Skeletal muscle satellite cell (primary cell): ENCODE measurements around the gene SELENOH.

ENCODE experiments used
- H3K27me3 ChIP-seq: 2 replicates; pipeline ENCODE4 v1.7.0; 2013; ENCODE audit warnings: low read length; ENCODE audit not compliant: control insufficient read depth, insufficient read depth
- H3K36me3 ChIP-seq: 2 replicates; pipeline ENCODE4 v1.7.0; 2013; ENCODE audit warnings: mild to moderate bottlenecking, control low read depth, low read length; ENCODE audit not compliant: insufficient read depth
- H3K4me1 ChIP-seq: 2 replicates; pipeline ENCODE4 v1.7.0; 2013; ENCODE audit warnings: low read length; ENCODE audit not compliant: control insufficient read depth, insufficient read depth
- H3K4me2 ChIP-seq: 2 replicates; pipeline ENCODE4 v1.7.0; 2013; ENCODE audit warnings: mild to moderate bottlenecking, low read length
- H3K4me3 ChIP-seq: 2 replicates; pipeline ENCODE4 v1.7.0; 2013; ENCODE audit warnings: low read length
- H3K9ac ChIP-seq: 2 replicates; pipeline ENCODE4 v1.7.0; 2013; ENCODE audit warnings: mild to moderate bottlenecking, low read depth, low read length, moderate library complexity
- H3K9me3 ChIP-seq: replicated peaks from 2 replicates; pipeline ENCODE4 v1.7.0; 2013; ENCODE audit warnings: mild to moderate bottlenecking, control low read depth, low read length

SELENOH gene

GRCh38 chr11:57751676-57752253, 10.5 kb downstream of the SELENOH start, which contains the start of gene BTBD18:
Gene BTBD18 (minus strand): TSS chr11:57751819. CDS start chr11:57751188, 631 bp downstream.
- no peak within 1 kb of the TSS for H3K4me3 ChIP-seq
- H3K4me2 ChIP-seq = no peak within 1 kb of the TSS
- H3K4me1 ChIP-seq = no peaks in the 10 kb centered on the region
- H3K9ac ChIP-seq = no peak within 1 kb of the TSS
- no peaks in the 10 kb centered on the region for H3K36me3 ChIP-seq
- H3K9me3 ChIP-seq = no peaks in the 10 kb centered on the region
- no peaks in the 10 kb centered on the region for H3K27me3 ChIP-seq

DNA sequence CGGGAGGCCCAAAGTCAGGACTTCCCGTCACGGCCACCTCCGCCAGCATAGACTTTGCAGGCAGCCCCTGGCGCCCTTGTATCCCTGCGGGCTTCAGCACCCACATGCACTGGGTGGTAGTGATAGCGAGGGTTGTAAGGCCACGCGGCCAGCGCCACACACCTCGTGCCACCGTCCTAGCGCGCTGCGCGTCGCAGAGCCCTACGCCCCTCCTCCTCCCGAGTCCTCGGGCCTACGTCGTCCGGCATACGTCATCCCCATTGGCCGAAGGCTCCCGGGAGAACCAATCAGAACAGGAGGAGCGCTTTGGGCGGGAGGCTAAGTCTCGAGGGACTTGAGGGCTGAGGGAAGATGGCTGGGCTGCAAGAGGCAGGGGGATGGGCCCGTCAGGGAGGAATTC, 11.7 kb downstream of the SELENOH start:
- Histone ChIP-seq H3K4me1 (no peaks in the 10 kb centered on the region), H3K4me3 (no peak overlapping the region), H3K36me3 (no peaks in the 10 kb centered on the region), H3K27me3 (no peaks in the 10 kb centered on the region), H3K9me3 (no peaks in the 10 kb centered on the region), H3K4me2 (no peak overlapping the region), H3K9ac (no peak overlapping the region)

DNA sequence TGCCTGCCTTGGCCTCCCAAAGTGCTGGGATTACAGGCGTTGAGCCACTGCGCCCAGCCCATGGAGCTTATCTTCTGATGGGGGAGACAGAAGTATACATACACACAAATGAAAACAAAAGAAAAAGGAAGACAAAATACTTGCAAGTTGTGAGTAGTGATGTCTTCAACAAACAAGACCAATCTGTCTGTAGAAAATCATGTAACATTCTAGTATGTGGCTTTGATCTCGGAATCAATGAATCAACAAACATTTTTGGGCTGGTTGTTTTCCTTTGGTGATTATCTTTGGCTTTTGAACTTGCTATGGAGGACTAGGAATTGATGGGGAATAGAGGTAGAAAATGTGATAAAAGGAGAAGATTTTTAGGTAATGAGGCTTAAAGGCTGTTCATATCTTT, 16.9 kb downstream of the SELENOH start:
- Histone ChIP-seq H3K27me3 (no peaks in the 10 kb centered on the region), H3K36me3 (no peaks in the 10 kb centered on the region), H3K9me3 (no peaks in the 10 kb centered on the region), H3K4me1 (peaks cover 3% of the 10 kb centered on the region), H3K9ac (no peak overlapping the region), H3K4me2 (no peak overlapping the region), H3K4me3 (no peak overlapping the region)

DNA sequence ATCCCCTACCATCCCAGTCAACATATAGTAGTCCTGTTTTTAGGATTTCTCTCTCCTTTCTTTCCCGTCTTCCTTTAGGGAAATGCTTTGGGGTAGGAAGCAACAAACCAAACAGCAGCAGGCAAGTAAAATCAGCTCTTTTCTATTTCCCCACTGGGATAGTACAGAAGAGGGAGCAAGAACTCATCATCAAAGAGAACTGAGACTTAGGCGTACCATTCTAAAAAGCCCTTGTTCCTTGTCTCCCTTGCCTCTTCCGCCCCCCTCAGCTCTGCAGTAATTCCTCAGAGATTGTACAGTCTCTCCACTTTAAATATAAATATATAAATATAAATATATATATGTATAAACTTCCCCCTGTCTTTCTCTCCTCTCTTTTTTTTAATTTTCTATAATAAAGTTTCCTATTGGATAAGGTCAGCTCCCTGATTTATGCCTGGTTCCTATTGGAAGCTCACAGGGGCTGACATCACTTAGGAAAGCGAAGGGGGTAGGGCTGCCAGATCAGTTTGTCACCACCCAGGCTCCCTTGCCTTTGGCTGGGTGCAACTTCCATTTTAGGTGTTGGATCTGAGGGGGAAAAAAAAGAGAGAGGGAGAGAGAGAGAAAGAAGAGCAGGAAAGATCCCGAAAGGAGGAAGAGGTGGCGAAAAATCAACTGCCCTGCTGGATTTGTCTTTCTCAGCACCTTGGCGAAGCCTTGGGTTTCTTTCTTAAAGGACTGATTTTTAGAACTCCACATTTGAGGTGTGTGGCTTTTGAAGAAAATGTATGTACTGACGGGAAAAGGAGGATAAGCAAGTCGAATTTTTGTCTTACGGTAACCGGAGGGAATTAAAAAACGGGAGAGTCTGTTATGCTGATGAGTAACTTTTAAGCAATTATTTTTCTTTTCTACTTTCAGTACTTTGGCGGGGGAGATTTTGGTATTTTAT, 20.3 kb downstream of the SELENOH start, which contains the start of gene CTNND1:
TSS of gene CTNND1 (plus strand) at position 502 of the 934 bp plus-strand sequence. CDS start 29,677 bp downstream, outside the sequence.
- Histone ChIP-seq H3K4me3 (peak within 1 kb of the TSS; percentile 89), H3K4me2 (peak within 1 kb of the TSS; percentile 84), H3K36me3 (no peaks in the 10 kb centered on the region), H3K4me1 (peaks cover 21% of the 10 kb centered on the region), H3K9ac (peak within 1 kb of the TSS; percentile 97), H3K27me3 (no peaks in the 10 kb centered on the region), H3K9me3 (no peaks in the 10 kb centered on the region)

- Histone ChIP-seq H3K4me2 (peak overlapping the region; percentile 84), H3K4me1 (peaks cover 21% of the 10 kb centered on the region), H3K9me3 (no peaks in the 10 kb centered on the region), H3K9ac (peak overlapping the region; percentile 97), H3K36me3 (no peaks in the 10 kb centered on the region), H3K4me3 (peak overlapping the region; percentile 89), H3K27me3 (no peaks in the 10 kb centered on the region)
These were observed 21.1 kb downstream of the SELENOH start for GRCh38 chr11:57762235-57762861.

DNA sequence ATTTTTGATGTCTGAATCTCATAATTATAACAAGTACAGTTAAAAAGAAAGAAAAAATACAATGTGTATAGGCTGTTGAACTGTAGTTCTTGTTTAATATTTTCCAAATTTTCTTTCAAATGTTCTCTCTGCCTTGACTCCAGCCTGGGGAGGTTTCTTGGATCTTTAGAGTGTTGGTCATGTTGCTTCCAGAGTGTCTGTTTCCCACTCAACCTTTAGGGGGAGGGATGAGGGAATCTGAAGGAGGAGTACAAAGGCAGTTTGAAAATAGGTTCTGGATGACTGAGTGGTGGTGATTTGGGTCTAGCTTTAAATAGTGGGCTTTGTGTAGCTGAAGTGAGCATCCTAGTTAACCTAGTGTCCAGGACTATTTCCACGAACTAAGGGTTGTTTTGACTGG, 22.3 kb downstream of the SELENOH start:
- H3K4me3 ChIP-seq = peak overlapping the region; percentile 89
- H3K4me1 ChIP-seq = peaks cover 21% of the 10 kb centered on the region
- H3K36me3 ChIP-seq = no peaks in the 10 kb centered on the region
- peak overlapping the region; percentile 97 for H3K9ac ChIP-seq
- H3K27me3 ChIP-seq = no peaks in the 10 kb centered on the region
- H3K4me2 ChIP-seq = peak overlapping the region; percentile 84
- no peaks in the 10 kb centered on the region for H3K9me3 ChIP-seq

- Histone ChIP-seq H3K27me3 (no peaks in the 10 kb centered on the region), H3K4me3 (peak overlapping the region; percentile 89), H3K36me3 (no peaks in the 10 kb centered on the region), H3K9ac (peak overlapping the region; percentile 97), H3K4me1 (peaks cover 21% of the 10 kb centered on the region), H3K9me3 (no peaks in the 10 kb centered on the region), H3K4me2 (peak overlapping the region; percentile 84)
These were observed 22.7 kb downstream of the SELENOH start for GRCh38 chr11:57764021-57764420.

GRCh38 chr11:57764566-57764965, 23.3 kb downstream of the SELENOH start:
- no peaks in the 10 kb centered on the region for H3K9me3 ChIP-seq
- peak overlapping the region; percentile 89 for H3K4me3 ChIP-seq
- no peaks in the 10 kb centered on the region for H3K27me3 ChIP-seq
- H3K4me2 ChIP-seq = peak overlapping the region; percentile 84
- peak overlapping the region; percentile 97 for H3K9ac ChIP-seq
- H3K36me3 ChIP-seq = no peaks in the 10 kb centered on the region
- H3K4me1 ChIP-seq = peaks cover 21% of the 10 kb centered on the region

DNA sequence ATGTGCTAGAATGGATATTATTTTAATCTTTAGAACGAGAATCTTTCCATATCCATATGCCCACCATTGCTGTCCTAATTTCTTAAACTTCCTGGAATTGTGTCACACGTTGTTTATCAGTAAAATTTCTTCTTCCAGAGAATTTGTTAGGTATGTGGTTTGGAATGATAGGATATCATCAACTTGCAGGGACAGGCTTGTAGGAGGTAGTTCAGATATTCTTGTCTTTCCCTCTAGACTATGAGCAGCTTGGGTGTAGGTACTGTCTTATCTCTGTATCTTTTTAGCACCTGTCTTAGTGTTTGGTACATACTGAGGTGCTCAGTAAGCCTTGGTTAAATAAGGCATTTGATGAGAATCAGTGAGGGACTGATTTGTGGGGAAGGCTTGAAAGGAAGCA, 23.7 kb downstream of the SELENOH start:
- Histone ChIP-seq H3K36me3 (no peaks in the 10 kb centered on the region), H3K4me3 (peak overlapping the region; percentile 89), H3K9ac (peak overlapping the region; percentile 97), H3K4me1 (peaks cover 21% of the 10 kb centered on the region), H3K4me2 (peak overlapping the region; percentile 84), H3K27me3 (no peaks in the 10 kb centered on the region), H3K9me3 (no peaks in the 10 kb centered on the region)

DNA sequence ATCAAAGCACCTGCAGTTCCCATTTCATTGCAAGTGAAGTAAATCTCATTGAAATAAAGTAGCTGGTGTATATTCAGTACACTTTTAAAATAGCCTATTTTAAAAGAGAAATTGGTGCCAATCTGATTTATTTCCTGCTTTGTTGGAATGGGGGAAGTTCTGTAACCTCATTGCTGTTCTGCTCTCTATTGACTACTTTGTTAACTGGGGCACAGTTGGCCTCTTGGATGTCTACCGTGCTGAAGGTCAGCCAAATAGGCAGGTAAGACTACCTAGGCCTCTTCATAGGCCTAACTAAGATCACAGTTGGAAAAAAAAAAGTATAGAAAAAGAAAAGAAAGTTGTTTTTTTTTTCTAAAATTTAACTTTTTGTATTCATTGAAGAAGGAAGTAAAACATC, 29.5 kb downstream of the SELENOH start:
- peaks cover 21% of the 10 kb centered on the region for H3K4me1 ChIP-seq
- H3K9ac ChIP-seq = no peak overlapping the region
- no peaks in the 10 kb centered on the region for H3K9me3 ChIP-seq
- no peak overlapping the region for H3K4me2 ChIP-seq
- no peak overlapping the region for H3K4me3 ChIP-seq
- no peaks in the 10 kb centered on the region for H3K27me3 ChIP-seq
- no peaks in the 10 kb centered on the region for H3K36me3 ChIP-seq

DNA sequence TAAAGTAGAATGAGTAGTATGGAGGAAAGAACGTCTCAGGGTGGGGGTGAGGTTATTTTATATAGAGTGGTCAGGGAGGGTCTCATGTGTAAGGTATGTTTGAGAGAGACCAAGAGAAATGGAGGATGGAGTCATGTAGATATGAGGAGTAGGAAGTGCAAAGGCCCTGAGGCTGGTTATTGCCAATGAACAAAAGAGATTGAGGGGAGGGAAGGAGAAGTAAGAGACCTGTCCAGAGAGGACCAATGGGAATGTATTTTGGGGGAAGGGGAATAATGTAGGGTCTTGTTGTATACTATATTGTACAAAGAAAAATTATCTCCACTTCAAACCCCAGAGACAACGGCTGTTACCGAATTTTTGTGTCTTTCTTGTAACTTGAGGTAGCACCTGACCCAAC, 30.1 kb downstream of the SELENOH start:
- Histone ChIP-seq H3K9ac (no peak overlapping the region), H3K36me3 (no peaks in the 10 kb centered on the region), H3K9me3 (no peaks in the 10 kb centered on the region), H3K4me2 (no peak overlapping the region), H3K4me3 (no peak overlapping the region), H3K4me1 (peaks cover 26% of the 10 kb centered on the region), H3K27me3 (no peaks in the 10 kb centered on the region)
